Chondrocyte (in vitro differentiated cells): ENCODE results near the gene TPRX2. TPM values are rescaled to one million over a fixed set of nuclear protein-coding genes. Genes with fewer than 3 reads are reported as not detected.
"Not testable (repeated sequence)": the region's sequence is repeated elsewhere in the genome, so short reads cannot be mapped to it uniquely, and the experiment has no call there.

Experiments
- DNase-seq: peaks from one replicate; pipeline ENCODE4 v3.0.0; 2021; ENCODE audit warnings: mixed read lengths, low spot score
- H3K27ac Mint-ChIP-seq: one replicate; pipeline ENCODE4 v1.8.0; 2021; ENCODE audit warnings: mild to moderate bottlenecking, moderate library complexity, mixed read lengths; ENCODE audit not compliant: unreplicated experiment
- H3K27me3 Mint-ChIP-seq: 2 replicates; pipeline ENCODE4 v1.8.0; 2021; ENCODE audit warnings: low read depth, mixed read lengths
- H3K36me3 Mint-ChIP-seq: 2 replicates; pipeline ENCODE4 v1.8.0; 2021; ENCODE audit warnings: low read depth, mixed read lengths
- H3K4me1 Mint-ChIP-seq: 2 replicates; pipeline ENCODE4 v1.8.0; 2021; ENCODE audit warnings: low read depth, mild to moderate bottlenecking, mixed read lengths
- H3K4me3 Mint-ChIP-seq: one replicate; pipeline ENCODE4 v1.8.0; 2021; ENCODE audit warnings: mild to moderate bottlenecking, moderate library complexity, mixed read lengths; ENCODE audit not compliant: unreplicated experiment
- H3K9me3 Mint-ChIP-seq: 2 replicates; pipeline ENCODE4 v1.8.0; 2021; ENCODE audit warnings: low read depth, mixed read lengths
- CTCF ChIP-seq: fragments of 200-600 bp; sonication (generic); IDR thresholded peaks from 2 replicates; pipeline ENCODE4 v1.5.0; 2021; ENCODE audit warnings: antibody characterized with exemption, mild to moderate bottlenecking, moderate library complexity
- long read RNA-seq: library from polyadenylated mRNA; stranded (forward); transcript quantifications from one replicate; pipeline ENCODE4 v2.0.0, GENCODE V29; 2021
- total RNA-seq: library from RNA; stranded (reverse); gene quantifications from 3 replicates; pipeline ENCODE4 v1.2.1, GENCODE V29; 2021

The TPRX2 gene, protein sequence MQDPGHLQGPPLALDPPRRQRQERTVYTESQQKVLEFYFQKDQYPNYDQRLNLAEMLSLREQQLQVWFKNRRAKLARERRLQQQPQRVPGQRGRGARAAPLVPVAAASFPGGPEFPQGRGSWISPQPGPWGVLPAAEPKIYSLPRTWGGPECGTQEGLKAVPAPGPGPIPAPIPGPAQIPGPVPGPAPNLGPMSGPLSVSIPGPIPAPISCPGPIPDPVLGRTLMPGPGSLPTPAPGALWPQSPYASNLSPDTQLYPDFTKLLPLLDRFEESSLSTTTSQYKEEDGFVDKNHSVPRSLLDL
- not detected in 3 replicates for total RNA-seq
- long read RNA-seq: 0 reads

DNA sequence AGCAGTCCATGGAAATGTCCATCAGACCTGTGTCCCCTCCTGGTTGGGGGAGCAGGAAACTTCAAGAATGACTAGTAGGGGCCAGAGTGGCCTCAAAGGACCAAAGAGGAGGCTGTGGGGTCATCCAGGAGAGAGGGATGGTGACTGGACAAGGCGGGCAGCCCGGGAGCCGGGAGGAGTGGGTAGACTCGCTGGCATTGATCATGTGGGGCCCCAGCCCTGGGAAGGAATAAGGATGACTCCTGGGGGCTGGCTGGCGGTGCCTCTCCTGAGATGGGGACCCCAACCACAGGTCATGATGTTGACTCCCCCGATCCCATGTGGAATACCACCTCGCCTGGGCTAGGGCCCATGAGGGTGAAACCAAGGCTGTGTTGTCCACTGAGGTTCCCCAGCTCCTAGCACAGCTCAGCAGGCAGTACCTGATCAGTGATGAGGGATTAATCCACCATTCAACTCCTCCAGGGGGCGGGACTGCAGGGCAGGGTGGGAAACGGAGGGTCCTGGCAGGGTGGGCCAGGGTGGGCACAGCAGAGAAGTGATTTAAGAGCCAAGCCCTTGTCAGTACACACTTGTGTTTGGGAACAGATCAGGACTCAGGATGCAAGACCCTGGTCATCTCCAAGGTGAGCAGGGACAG is at the start of gene TPRX2:
Gene TPRX2 (plus strand): TSS at position 590 of the 640 bp plus-strand sequence. CDS start 12 bp downstream, at position 602.
- H3K36me3 Mint-ChIP-seq, H3K9me3 Mint-ChIP-seq, H3K4me1 Mint-ChIP-seq, H3K4me3 Mint-ChIP-seq, H3K27me3 Mint-ChIP-seq, H3K27ac Mint-ChIP-seq: not testable (repeated sequence)
- DNase-seq: peak; percentile 57

GRCh38 chr19:47813304-47813994 is 45.6 kb upstream of the TPRX2 start:
- peak; percentile 79 for TF ChIP-seq CTCF
- no peak overlapping the region for H3K27ac Mint-ChIP-seq
- DNase-seq: no peak

GRCh38 chr19:47813995-47814328 is 45.1 kb upstream of the TPRX2 start:
- Mint-ChIP-seq H3K36me3 (no peaks in the 10 kb centered on the region), H3K4me1 (no peaks in the 10 kb centered on the region), H3K27me3 (peaks cover 11% of the 10 kb centered on the region), H3K9me3 (no peaks in the 10 kb centered on the region), H3K27ac (no peak overlapping the region), H3K4me3 (no peak overlapping the region)
- peak; percentile 33 for TF ChIP-seq CTCF
- no peak for DNase-seq

More at GRCh38 chr19:47813304-47813994, 45.6 kb upstream of the TPRX2 start:
- no peak overlapping the region for H3K4me3 Mint-ChIP-seq
- no peaks in the 10 kb centered on the region for H3K9me3 Mint-ChIP-seq
- H3K27me3 Mint-ChIP-seq: peaks cover 7% of the 10 kb centered on the region
- no peaks in the 10 kb centered on the region for H3K36me3 Mint-ChIP-seq
- no peaks in the 10 kb centered on the region for H3K4me1 Mint-ChIP-seq

DNA sequence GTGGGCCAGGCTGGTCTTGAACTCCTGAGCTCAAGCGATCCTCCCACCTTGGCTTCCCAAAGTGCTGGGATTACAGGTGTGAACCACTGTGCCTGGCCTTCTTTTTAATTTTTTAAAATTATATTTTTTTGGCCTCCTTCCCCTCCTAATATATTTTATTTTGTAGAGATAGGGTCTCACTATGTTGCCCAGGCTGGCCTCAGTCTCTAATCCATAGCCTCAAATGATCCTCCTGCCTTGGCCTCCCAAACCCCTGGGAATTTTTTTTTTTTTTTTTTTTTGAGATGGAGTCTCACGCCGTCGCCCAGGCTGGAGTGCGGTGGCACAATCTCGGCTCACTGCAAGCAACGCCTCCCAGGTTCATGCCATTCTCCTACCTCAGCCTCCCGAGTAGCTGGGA is 42.8 kb upstream of the TPRX2 start:
- not testable (repeated sequence) for H3K27ac Mint-ChIP-seq, H3K4me1 Mint-ChIP-seq, DNase-seq, H3K36me3 Mint-ChIP-seq, H3K9me3 Mint-ChIP-seq, H3K4me3 Mint-ChIP-seq
- peaks cover 33% of the 10 kb centered on the region for H3K27me3 Mint-ChIP-seq

GRCh38 chr19:47818221-47818620 is 40.8 kb upstream of the TPRX2 start:
- DNase-seq, H3K9me3 Mint-ChIP-seq, H3K27ac Mint-ChIP-seq, H3K4me1 Mint-ChIP-seq, H3K4me3 Mint-ChIP-seq, H3K36me3 Mint-ChIP-seq: not testable (repeated sequence)
- H3K27me3 Mint-ChIP-seq: peaks cover 40% of the 10 kb centered on the region

GRCh38 chr19:47819858-47820257 is 39.2 kb upstream of the TPRX2 start:
- H3K4me3 Mint-ChIP-seq: no peak overlapping the region
- no peak for TF ChIP-seq CTCF
- H3K4me1 Mint-ChIP-seq: no peaks in the 10 kb centered on the region
- no peaks in the 10 kb centered on the region for H3K36me3 Mint-ChIP-seq
- no peaks in the 10 kb centered on the region for H3K9me3 Mint-ChIP-seq
- peaks cover 42% of the 10 kb centered on the region for H3K27me3 Mint-ChIP-seq
- H3K27ac Mint-ChIP-seq: no peak overlapping the region
- DNase-seq: no peak
